NT2/D1 (cell line): ENCODE results near the gene SELP.

Experiments
- DNase-seq: peaks from one replicate; pipeline ENCODE4 v3.0.0-alpha.2; 2011; ENCODE audit warnings: low read depth, low spot score
- H3K27me3 ChIP-seq: 2 replicates; pipeline ENCODE4 v1.6.0; 2011; ENCODE audit warnings: mild to moderate bottlenecking; ENCODE audit not compliant: insufficient read length, insufficient read depth
- H3K36me3 ChIP-seq: 2 replicates; pipeline ENCODE4 v1.6.1; 2011; ENCODE audit warnings: mild to moderate bottlenecking, low read length, mixed read lengths; ENCODE audit not compliant: insufficient read depth, insufficient read length
- H3K4me1 ChIP-seq: 2 replicates; pipeline ENCODE4 v1.5.1; 2011; ENCODE audit not compliant: insufficient read depth, insufficient read length
- H3K4me3 ChIP-seq: 2 replicates; pipeline ENCODE4 v1.5.1; 2011; ENCODE audit warnings: low read depth; ENCODE audit not compliant: insufficient read length
- H3K9ac ChIP-seq: 2 replicates; pipeline ENCODE4 v1.6.0; 2011; ENCODE audit warnings: low read depth; ENCODE audit not compliant: insufficient read length
- H3K9me3 ChIP-seq: 2 replicates; pipeline ENCODE4 v1.5.1; 2011; ENCODE audit warnings: mild to moderate bottlenecking, low read length; ENCODE audit not compliant: insufficient read depth
- SUZ12 ChIP-seq: IDR thresholded peaks from 2 replicates; pipeline ENCODE4 v1.6.1; 2011; ENCODE audit not compliant: insufficient read length, insufficient read depth; ENCODE audit errors: extremely low read depth
- YY1 ChIP-seq: IDR thresholded peaks from 2 replicates; pipeline ENCODE4 v1.6.1; 2011; ENCODE audit not compliant: insufficient read length, insufficient read depth
- ZNF274 ChIP-seq: IDR thresholded peaks from 2 replicates; pipeline ENCODE4 v1.6.1; 2011; ENCODE audit warnings: mild to moderate bottlenecking, low read depth, low read length

Gene SELP

GRCh38 chr1:169610858-169611257, 19.1 kb downstream of the SELP start:
- Histone ChIP-seq H3K9ac (no peak overlapping the region), H3K4me3 (no peak overlapping the region), H3K9me3 (no peaks in the 10 kb centered on the region), H3K27me3 (no peaks in the 10 kb centered on the region), H3K36me3 (no peaks in the 10 kb centered on the region), H3K4me1 (no peaks in the 10 kb centered on the region)
- no peak for DNase-seq
- TF ChIP-seq SUZ12 (no peak), ZNF274 (no peak), YY1 (no peak)

- Histone ChIP-seq H3K9ac (no peak overlapping the region), H3K27me3 (no peaks in the 10 kb centered on the region), H3K4me1 (no peaks in the 10 kb centered on the region), H3K9me3 (no peaks in the 10 kb centered on the region), H3K4me3 (no peak overlapping the region), H3K36me3 (no peaks in the 10 kb centered on the region)
- TF ChIP-seq SUZ12 (no peak), ZNF274 (no peak), YY1 (no peak)
- DNase-seq, result no peak
Observed at GRCh38 chr1:169610108-169610507, 19.8 kb downstream of the SELP start.

GRCh38 chr1:169608226-169608625, 21.7 kb downstream of the SELP start:
- Histone ChIP-seq H3K9ac (no peak overlapping the region), H3K27me3 (no peaks in the 10 kb centered on the region), H3K9me3 (no peaks in the 10 kb centered on the region), H3K36me3 (no peaks in the 10 kb centered on the region), H3K4me3 (no peak overlapping the region), H3K4me1 (no peaks in the 10 kb centered on the region)
- DNase-seq, result no peak
- TF ChIP-seq SUZ12, result no peak
- no peak for TF ChIP-seq ZNF274
- no peak for TF ChIP-seq YY1

GRCh38 chr1:169604781-169605560, 25.0 kb downstream of the SELP start:
- no peaks in the 10 kb centered on the region for H3K9me3 ChIP-seq
- no peak for DNase-seq
- TF ChIP-seq YY1, result no peak
- no peak for TF ChIP-seq ZNF274
- TF ChIP-seq SUZ12, result no peak
- no peaks in the 10 kb centered on the region for H3K36me3 ChIP-seq
- H3K27me3 ChIP-seq, result no peaks in the 10 kb centered on the region
- H3K9ac ChIP-seq, result no peak overlapping the region
- no peak overlapping the region for H3K4me3 ChIP-seq
- H3K4me1 ChIP-seq, result no peaks in the 10 kb centered on the region

- DNase-seq, result peak; percentile 27
- no peaks in the 10 kb centered on the region for H3K4me1 ChIP-seq
- no peaks in the 10 kb centered on the region for H3K27me3 ChIP-seq
- no peak for TF ChIP-seq ZNF274
- no peak for TF ChIP-seq SUZ12
- no peak for TF ChIP-seq YY1
- no peaks in the 10 kb centered on the region for H3K36me3 ChIP-seq
- H3K9ac ChIP-seq, result no peak overlapping the region
- H3K4me3 ChIP-seq, result no peak overlapping the region
- no peaks in the 10 kb centered on the region for H3K9me3 ChIP-seq
Observed at GRCh38 chr1:169601096-169601881, 28.6 kb downstream of the SELP start.

- peak; percentile 43 for DNase-seq
- H3K36me3 ChIP-seq, result no peaks in the 10 kb centered on the region
- no peaks in the 10 kb centered on the region for H3K4me1 ChIP-seq
- H3K9me3 ChIP-seq, result no peaks in the 10 kb centered on the region
- H3K27me3 ChIP-seq, result no peaks in the 10 kb centered on the region
- no peak overlapping the region for H3K4me3 ChIP-seq
- no peak overlapping the region for H3K9ac ChIP-seq
- TF ChIP-seq ZNF274 (no peak), SUZ12 (no peak), YY1 (no peak)
Observed at GRCh38 chr1:169595764-169596711, 33.9 kb downstream of the SELP start.
